ENCODE measurements around the gene HMGN4. TPM values are rescaled to one million over a fixed set of nuclear protein-coding genes. Genes with fewer than 3 reads are reported as not detected.

The HMGN4 gene
- total RNA-seq, 4 donors from 2014 or later, result 54.6 to 68.4 (median 63.8) TPM

GRCh38 chr6:26494117-26494516 is 44.0 kb upstream of the HMGN4 start:
- DNase-seq, result no peak
- no peak for TF ChIP-seq POLR2A (IDR thresholded peaks at IDR 0.05)
- no peak for TF ChIP-seq CTCF (IDR thresholded peaks at IDR 0.05)
- Histone ChIP-seq H3K27me3 (no peaks in the 10 kb centered on the region), H3K36me3 (no peaks in the 10 kb centered on the region), H3K27ac (no peak overlapping the region), H3K4me1 (no peaks in the 10 kb centered on the region), H3K9me3 (no peaks in the 10 kb centered on the region), H3K4me3 (replicated peaks in 1 of 3) (no peak overlapping the region)
- intact Hi-C loops (cut with DNase I), result no loop called here
- WGBS, 2 donors, result 89 to 91% methylated on average over 3 of the region's 3 CpGs

GRCh38 chr6:26495281-26495680 is 42.9 kb upstream of the HMGN4 start:
- intact Hi-C loops (cut with DNase I), result no loop called here
- WGBS, 2 donors, result 44 to 56% methylated on average over 1 of the region's 1 CpG
- no peak for DNase-seq

GRCh38 chr6:26497610-26498009 is 40.6 kb upstream of the HMGN4 start:
- Histone ChIP-seq H3K9me3 (no peaks in the 10 kb centered on the region), H3K4me3 (replicated peaks in 1 of 3) (no peak overlapping the region), H3K4me1 (peaks cover 3 to 10% of the 10 kb centered on the region in 2 donors), H3K36me3 (no peaks in the 10 kb centered on the region), H3K27me3 (no peaks in the 10 kb centered on the region), H3K27ac (no peak overlapping the region)
- TF ChIP-seq CTCF (IDR thresholded peaks at IDR 0.05) (no peak), POLR2A (IDR thresholded peaks at IDR 0.05) (no peak)
- intact Hi-C loops (cut with DNase I), result no loop called here
- 95 to 96% methylated on average over 4 of the region's 4 CpGs for WGBS, 2 donors
- no peak for DNase-seq

More at GRCh38 chr6:26495281-26495680, 42.9 kb upstream of the HMGN4 start:
- H3K27me3 ChIP-seq, result no peaks in the 10 kb centered on the region
- H3K4me3 ChIP-seq (replicated peaks in 1 of 3), result no peak overlapping the region
- H3K27ac ChIP-seq, result no peak overlapping the region
- no peaks in the 10 kb centered on the region for H3K9me3 ChIP-seq
- TF ChIP-seq POLR2A (IDR thresholded peaks at IDR 0.05) (no peak), CTCF (IDR thresholded peaks at IDR 0.05) (no peak)
- no peaks in the 10 kb centered on the region for H3K36me3 ChIP-seq
- H3K4me1 ChIP-seq, result no peaks in the 10 kb centered on the region

GRCh38 chr6:26500102-26500501 is 38.1 kb upstream of the HMGN4 start, which contains the start of gene BTN1A1:
BTN1A1 (plus strand) TSS chr6:26500303; CDS start chr6:26501287, 984 bp downstream.
- no peak within 1 kb of the TSS for H3K4me3 ChIP-seq (replicated peaks in 1 of 3)
- intact Hi-C loops (cut with DNase I), result no loop called here
- WGBS, 2 donors, result 59 to 61% methylated on average over 2 of the region's 2 CpGs

More at GRCh38 chr6:26500102-26500501, 38.1 kb upstream of the HMGN4 start, which contains the start of gene BTN1A1:
- no peaks in the 10 kb centered on the region for H3K27me3 ChIP-seq
- H3K9me3 ChIP-seq, result no peaks in the 10 kb centered on the region
- H3K27ac ChIP-seq, result no peak within 1 kb of the TSS
- H3K4me1 ChIP-seq, result peaks cover 3 to 10% of the 10 kb centered on the region in 2 donors
- DNase-seq, result no peak
- H3K36me3 ChIP-seq, result no peaks in the 10 kb centered on the region
- no peak for TF ChIP-seq CTCF (IDR thresholded peaks at IDR 0.05)

All from thyroid gland (tissue), 4 donors.